Nephron progenitor cell (in vitro differentiated cells): ENCODE results near the gene FSTL4.

Experiments used
- DNase-seq: peaks from one replicate; pipeline ENCODE4 v3.0.0; 2021
- H3K27ac Mint-ChIP-seq: 2 replicates; pipeline ENCODE4 v1.8.0; 2021; ENCODE audit warnings: mild to moderate bottlenecking, moderate library complexity, mixed read lengths
- H3K27me3 Mint-ChIP-seq: 2 replicates; pipeline ENCODE4 v1.8.0; 2021; ENCODE audit warnings: mild to moderate bottlenecking, low read depth, mixed read lengths; ENCODE audit not compliant: poor library complexity
- H3K36me3 Mint-ChIP-seq: 2 replicates; pipeline ENCODE4 v1.8.0; 2021; ENCODE audit warnings: low read depth, mixed read lengths
- H3K4me1 Mint-ChIP-seq: 2 replicates; pipeline ENCODE4 v1.8.0; 2021; ENCODE audit warnings: mixed read lengths
- H3K4me3 Mint-ChIP-seq: 2 replicates; pipeline ENCODE4 v1.8.0; 2021; ENCODE audit warnings: mild to moderate bottlenecking, moderate library complexity, mixed read lengths
- H3K9me3 Mint-ChIP-seq: 2 replicates; pipeline ENCODE4 v1.8.0; 2021; ENCODE audit warnings: mild to moderate bottlenecking, moderate library complexity, mixed read lengths
- TF ChIP-seq, protein P1 (sequence below): fragments of 200-600 bp; sonication (generic); IDR thresholded peaks from 2 replicates; pipeline ENCODE4 v1.5.0; 2021; ENCODE audit warnings: antibody characterized with exemption

FSTL4 gene

GRCh38 chr5:133607451-133607850, 4.9 kb downstream of the FSTL4 start:
- peaks cover 81% of the 10 kb centered on the region for H3K27me3 Mint-ChIP-seq
- no peak overlapping the region for H3K4me3 Mint-ChIP-seq
- H3K9me3 Mint-ChIP-seq: no peaks in the 10 kb centered on the region
- TF ChIP-seq, protein P1, sequence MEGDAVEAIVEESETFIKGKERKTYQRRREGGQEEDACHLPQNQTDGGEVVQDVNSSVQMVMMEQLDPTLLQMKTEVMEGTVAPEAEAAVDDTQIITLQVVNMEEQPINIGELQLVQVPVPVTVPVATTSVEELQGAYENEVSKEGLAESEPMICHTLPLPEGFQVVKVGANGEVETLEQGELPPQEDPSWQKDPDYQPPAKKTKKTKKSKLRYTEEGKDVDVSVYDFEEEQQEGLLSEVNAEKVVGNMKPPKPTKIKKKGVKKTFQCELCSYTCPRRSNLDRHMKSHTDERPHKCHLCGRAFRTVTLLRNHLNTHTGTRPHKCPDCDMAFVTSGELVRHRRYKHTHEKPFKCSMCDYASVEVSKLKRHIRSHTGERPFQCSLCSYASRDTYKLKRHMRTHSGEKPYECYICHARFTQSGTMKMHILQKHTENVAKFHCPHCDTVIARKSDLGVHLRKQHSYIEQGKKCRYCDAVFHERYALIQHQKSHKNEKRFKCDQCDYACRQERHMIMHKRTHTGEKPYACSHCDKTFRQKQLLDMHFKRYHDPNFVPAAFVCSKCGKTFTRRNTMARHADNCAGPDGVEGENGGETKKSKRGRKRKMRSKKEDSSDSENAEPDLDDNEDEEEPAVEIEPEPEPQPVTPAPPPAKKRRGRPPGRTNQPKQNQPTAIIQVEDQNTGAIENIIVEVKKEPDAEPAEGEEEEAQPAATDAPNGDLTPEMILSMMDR: no peak
- no peaks in the 10 kb centered on the region for H3K36me3 Mint-ChIP-seq
- DNase-seq: no peak
- no peak overlapping the region for H3K27ac Mint-ChIP-seq
- peaks cover 9% of the 10 kb centered on the region for H3K4me1 Mint-ChIP-seq

- Mint-ChIP-seq H3K27me3 (peaks cover 87% of the 10 kb centered on the region), H3K4me1 (peaks cover 9% of the 10 kb centered on the region), H3K9me3 (no peaks in the 10 kb centered on the region), H3K36me3 (no peaks in the 10 kb centered on the region), H3K4me3 (no peak overlapping the region), H3K27ac (no peak overlapping the region)
- TF ChIP-seq, protein P1: no peak
- DNase-seq: no peak
These were observed 5.5 kb downstream of the FSTL4 start for GRCh38 chr5:133606835-133607234.

DNA sequence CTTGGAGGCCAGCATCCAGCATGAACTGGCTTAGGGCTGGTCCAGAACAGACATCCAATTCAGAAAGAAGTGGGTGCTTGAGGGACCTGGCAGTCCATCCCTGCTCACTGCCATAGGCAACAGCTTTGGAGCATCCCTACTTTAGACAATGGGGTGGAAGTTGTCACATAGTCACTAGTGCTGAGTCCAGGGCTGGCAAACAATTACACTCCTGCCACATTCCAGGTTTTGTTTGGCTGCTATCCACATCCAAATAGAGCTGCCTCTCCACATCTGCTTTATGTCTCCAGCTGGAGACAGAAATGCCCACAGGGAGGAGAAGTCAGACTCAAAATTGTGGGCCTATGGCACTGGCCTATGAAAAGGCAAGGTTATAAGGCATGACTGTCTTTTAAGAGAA, 7.0 kb downstream of the FSTL4 start:
- no peak overlapping the region for H3K27ac Mint-ChIP-seq
- no peaks in the 10 kb centered on the region for H3K4me1 Mint-ChIP-seq
- TF ChIP-seq, protein P1: no peak
- H3K4me3 Mint-ChIP-seq: no peak overlapping the region
- H3K9me3 Mint-ChIP-seq: no peaks in the 10 kb centered on the region
- H3K36me3 Mint-ChIP-seq: no peaks in the 10 kb centered on the region
- peaks cover 84% of the 10 kb centered on the region for H3K27me3 Mint-ChIP-seq
- no peak for DNase-seq

DNA sequence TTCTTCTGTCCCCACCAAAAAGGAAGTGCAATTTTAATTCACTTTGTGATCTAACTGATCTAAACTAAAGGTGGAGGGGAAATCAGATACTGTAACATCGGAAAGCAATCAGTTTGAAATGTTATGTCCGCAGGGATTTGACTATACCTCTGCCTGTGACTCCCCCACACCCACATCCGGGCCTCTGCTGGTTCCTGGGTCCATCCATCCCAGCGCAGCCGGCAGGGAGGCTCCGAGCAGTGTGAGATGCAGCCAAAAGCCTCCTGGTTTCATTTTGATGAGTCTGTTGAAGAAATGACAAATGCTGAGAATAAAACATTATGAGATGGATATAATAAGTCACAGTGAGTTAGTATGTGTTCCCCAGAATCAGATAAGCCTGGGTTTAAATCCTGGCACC, 8.6 kb downstream of the FSTL4 start:
- H3K9me3 Mint-ChIP-seq: no peaks in the 10 kb centered on the region
- peaks cover 72% of the 10 kb centered on the region for H3K27me3 Mint-ChIP-seq
- H3K4me1 Mint-ChIP-seq: peaks cover 5% of the 10 kb centered on the region
- no peak for DNase-seq
- H3K36me3 Mint-ChIP-seq: no peaks in the 10 kb centered on the region
- no peak overlapping the region for H3K4me3 Mint-ChIP-seq
- TF ChIP-seq, protein P1: no peak
- no peak overlapping the region for H3K27ac Mint-ChIP-seq

DNA sequence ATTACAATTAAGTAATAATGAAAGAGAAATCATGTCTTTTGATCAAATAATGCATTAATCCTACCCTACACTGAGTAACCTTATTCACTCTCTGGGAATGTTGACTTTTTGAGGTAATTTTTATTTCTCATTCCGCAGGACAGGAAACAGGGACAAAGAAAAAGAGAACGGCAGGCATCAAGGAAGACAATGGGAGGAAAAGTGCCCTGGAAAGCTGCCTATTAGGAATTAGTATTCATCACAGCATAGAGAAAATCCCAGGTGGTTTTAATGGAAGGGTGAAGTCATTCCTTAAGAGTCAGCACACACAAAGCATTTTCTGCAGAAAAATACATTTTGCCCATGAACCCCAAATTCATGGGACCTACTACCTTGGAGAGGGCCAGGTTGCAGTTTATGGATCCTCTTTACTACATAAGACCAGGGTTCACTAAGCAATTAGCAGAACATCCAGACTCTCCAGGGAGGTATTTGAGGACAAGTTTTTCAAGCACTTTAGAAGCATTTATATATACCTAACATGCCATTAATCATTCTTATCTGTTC, 9.4 kb downstream of the FSTL4 start:
- peaks cover 5% of the 10 kb centered on the region for H3K4me1 Mint-ChIP-seq
- H3K27ac Mint-ChIP-seq: no peak overlapping the region
- H3K4me3 Mint-ChIP-seq: no peak overlapping the region
- DNase-seq: no peak
- peaks cover 68% of the 10 kb centered on the region for H3K27me3 Mint-ChIP-seq
- TF ChIP-seq, protein P1: no peak
- H3K36me3 Mint-ChIP-seq: no peaks in the 10 kb centered on the region
- H3K9me3 Mint-ChIP-seq: no peaks in the 10 kb centered on the region

GRCh38 chr5:133599600-133599999, 12.7 kb downstream of the FSTL4 start:
- TF ChIP-seq, protein P1: no peak
- DNase-seq: no peak
- H3K27me3 Mint-ChIP-seq: peaks cover 68% of the 10 kb centered on the region
- no peaks in the 10 kb centered on the region for H3K36me3 Mint-ChIP-seq
- H3K4me1 Mint-ChIP-seq: peaks cover 13% of the 10 kb centered on the region
- H3K4me3 Mint-ChIP-seq: no peak overlapping the region
- H3K9me3 Mint-ChIP-seq: no peaks in the 10 kb centered on the region
- no peak overlapping the region for H3K27ac Mint-ChIP-seq
